ENCODE measurements around the gene CTNNA2.

- TF ChIP-seq CTCF (IDR thresholded peaks at IDR 0.05; ENCODE audit: borderline replicate concordance, extremely low read depth, low read length, poor library complexity, severe bottlenecking) (peak; percentile 35), EZH2 (IDR thresholded peaks at IDR 0.05; ENCODE audit: borderline replicate concordance, low read depth, low read length, severe bottlenecking) (no peak)
Observed at GRCh38 chr2:80326214-80326613, 813.4 kb downstream of the CTNNA2 start.
